IMR-90 (cell line): ENCODE results near the gene SLC12A7. TPM values are rescaled to one million over a fixed set of nuclear protein-coding genes. Genes with fewer than 3 reads are reported as not detected.

Source experiments
- ATAC-seq: fragments of 200-7000 bp; cut with Tn5 transposase; 2 replicates; pipeline ENCODE4 v1.9.1; 2020; ENCODE audit warnings: low read depth, mild to moderate bottlenecking, moderate library complexity
- BruUV-seq: library from RNA; stranded (reverse); fragments of 400-500 nt; replicated peaks from 2 replicates; lab custom pipeline; 2021; lab: Mats Ljungman, UMichigan
- CTCF ChIA-PET: fragments of 300-600 bp; formaldehyde crosslinking; extraction: SDS; loops from one replicate; lab custom pipeline; 2021; ENCODE audit warnings: antibody characterized with exemption; lab: Yijun Ruan, JAX
- POLR2A ChIA-PET: fragments of 300-600 bp; sonication (Branson Sonifier 250); formaldehyde crosslinking; loops from one replicate; lab custom pipeline; 2022; ENCODE audit warnings: antibody characterized with exemption; ENCODE audit not compliant: unreplicated experiment; lab: Charles Lee
- DNase-seq: peaks from one replicate; pipeline ENCODE4 v3.0.0; 2013
- H2AFZ ChIP-seq: replicated peaks from 2 replicates; pipeline ENCODE3; 2013; ENCODE audit warnings: low read length, mild to moderate bottlenecking; ENCODE audit not compliant: poor library complexity
- H2AK5ac ChIP-seq: 2 replicates; pipeline ENCODE4 v1.6.1; 2013; ENCODE audit warnings: low read depth, low read length, inconsistent platforms
- H2AK9ac ChIP-seq: replicated peaks from 2 replicates; pipeline ENCODE3; 2013; ENCODE audit warnings: mild to moderate bottlenecking, low read depth, low read length, moderate library complexity; ENCODE audit not compliant: poor library complexity
- H2BK120ac ChIP-seq: 2 replicates; pipeline ENCODE4 v1.6.1; 2013; ENCODE audit warnings: low read depth, low read length, inconsistent platforms
- H2BK15ac ChIP-seq: 3 replicates; pipeline ENCODE4 v1.6.1; 2013; ENCODE audit warnings: low read depth, low read length, inconsistent platforms
- H2BK20ac ChIP-seq: 2 replicates; pipeline ENCODE4 v1.6.1; 2013; ENCODE audit warnings: low read depth, mild to moderate bottlenecking, inconsistent platforms, low read length, moderate library complexity
- H2BK5ac ChIP-seq: 2 replicates; pipeline ENCODE4 v1.6.1; 2013; ENCODE audit warnings: mild to moderate bottlenecking, low read depth, low read length, inconsistent platforms; ENCODE audit not compliant: poor library complexity, severe bottlenecking
- H3K14ac ChIP-seq: replicated peaks from 2 replicates; pipeline ENCODE4 v1.6.1; 2013; ENCODE audit warnings: low read depth, low read length, inconsistent platforms
- H3K18ac ChIP-seq: 2 replicates; pipeline ENCODE4 v1.6.1; 2013; ENCODE audit warnings: low read depth, low read length, control low read depth
- H3K23ac ChIP-seq: 2 replicates; pipeline ENCODE4 v1.6.1; 2013; ENCODE audit warnings: low read depth, low read length, inconsistent platforms
- H3K27ac ChIP-seq: 2 replicates; pipeline ENCODE4 v1.5.1; 2013; ENCODE audit warnings: mild to moderate bottlenecking, control low read depth, low read length; ENCODE audit not compliant: insufficient read depth
- H3K27me3 ChIP-seq: 2 replicates; pipeline ENCODE4 v1.6.1; 2013; ENCODE audit warnings: low read length; ENCODE audit not compliant: control insufficient read depth, insufficient read depth
- H3K36me3 ChIP-seq: 2 replicates; pipeline ENCODE4 v1.6.1; 2013; ENCODE audit warnings: low read length, mixed read lengths; ENCODE audit not compliant: control insufficient read depth, insufficient read depth
- H3K4ac ChIP-seq: 2 replicates; pipeline ENCODE4 v1.6.1; 2013; ENCODE audit warnings: low read depth, low read length, inconsistent platforms
- H3K4me1 ChIP-seq: 2 replicates; pipeline ENCODE4 v1.6.1; 2013; ENCODE audit warnings: low read length, mixed read lengths; ENCODE audit not compliant: control insufficient read depth, insufficient read depth
- H3K4me2 ChIP-seq: 2 replicates; pipeline ENCODE4 v1.6.1; 2013; ENCODE audit warnings: low read depth, mild to moderate bottlenecking, control low read depth, low read length, moderate library complexity
- H3K4me3 ChIP-seq: 2 replicates; pipeline ENCODE4 v1.5.1; 2013; ENCODE audit warnings: low read depth, mild to moderate bottlenecking, control low read depth, low read length, moderate library complexity; ENCODE audit not compliant: insufficient read depth
- H3K56ac ChIP-seq: 2 replicates; pipeline ENCODE4 v1.6.1; 2013; ENCODE audit warnings: low read length, inconsistent platforms; ENCODE audit not compliant: insufficient read depth; ENCODE audit errors: extremely low read depth
- H3K79me1 ChIP-seq, 2 experiments: 2 replicates each; pipeline ENCODE4 v1.6.1; 2013; ENCODE audit warnings: low read length in 2 of 2, inconsistent platforms in 1 of 2, low read depth in 1 of 2
- H3K9ac ChIP-seq: 2 replicates; pipeline ENCODE4 v1.6.1; 2013; ENCODE audit warnings: low read depth, low read length, control low read depth
- H3K9me1 ChIP-seq: 2 replicates; pipeline ENCODE4 v1.6.1; 2013; ENCODE audit warnings: low read length, inconsistent platforms; ENCODE audit not compliant: insufficient read depth
- H3K9me3 ChIP-seq: 2 replicates; pipeline ENCODE4 v1.6.1; 2013; ENCODE audit warnings: low read length; ENCODE audit not compliant: control insufficient read depth, insufficient read depth
- H4K20me1 ChIP-seq: 2 replicates; pipeline ENCODE4 v1.6.1; 2013; ENCODE audit warnings: low read length, inconsistent platforms; ENCODE audit not compliant: insufficient read depth
- H4K5ac ChIP-seq: 2 replicates; pipeline ENCODE4 v1.6.1; 2013; ENCODE audit warnings: mild to moderate bottlenecking, low read depth, low read length, control low read depth
- H4K8ac ChIP-seq, 2 experiments: 2 replicates each; pipeline ENCODE4 v1.6.1; 2013; ENCODE audit warnings: low read depth in 2 of 2, low read length in 2 of 2, control low read depth in 1 of 2, inconsistent platforms in 1 of 2
- H4K91ac ChIP-seq: 2 replicates; pipeline ENCODE4 v1.6.1; 2013; ENCODE audit warnings: low read depth, low read length, inconsistent platforms; ENCODE audit not compliant: insufficient read depth
- BHLHE40 ChIP-seq: fragments of 150-350 bp; IDR thresholded peaks from 2 replicates; pipeline ENCODE4 v1.6.1; 2016; ENCODE audit warnings: mild to moderate bottlenecking, low read depth, low read length
- CTCF ChIP-seq: conservative IDR thresholded peaks from 2 replicates; pipeline ENCODE4 v1.5.1; 2012; ENCODE audit warnings: mild to moderate bottlenecking, low read depth, low read length, improper control_type of control experiment
- ELK1 ChIP-seq: fragments of 150-350 bp; IDR thresholded peaks from 2 replicates; pipeline ENCODE4 v1.6.1; 2016; ENCODE audit warnings: low read depth, mild to moderate bottlenecking, low read length, moderate library complexity, borderline replicate concordance
- FOS ChIP-seq: fragments of 150-350 bp; IDR thresholded peaks from 2 replicates; pipeline ENCODE4 v1.6.1; 2016; ENCODE audit warnings: low read depth, low read length
- MAFK ChIP-seq: IDR thresholded peaks from 2 replicates; pipeline ENCODE4 v1.6.1; 2012; ENCODE audit warnings: low read depth, low read length, improper control_type of control experiment
- MAZ ChIP-seq: IDR thresholded peaks from 2 replicates; pipeline ENCODE4 v1.6.1; 2012; ENCODE audit warnings: low read depth, mild to moderate bottlenecking, low read length, improper control_type of control experiment, moderate library complexity, borderline replicate concordance
- MXI1 ChIP-seq: IDR thresholded peaks from 2 replicates; pipeline ENCODE4 v1.6.1; 2012; ENCODE audit warnings: low read depth, mild to moderate bottlenecking, low read length, moderate library complexity, borderline replicate concordance
- NFE2L2 ChIP-seq: fragments of 150-350 bp; IDR thresholded peaks from 2 replicates; pipeline ENCODE4 v1.6.1; 2016; ENCODE audit warnings: low read depth, mild to moderate bottlenecking, low read length
- POLR2A ChIP-seq: IDR thresholded peaks from 2 replicates; pipeline ENCODE4 v1.6.1; 2012; ENCODE audit warnings: mild to moderate bottlenecking, low read depth, low read length
- RAD21 ChIP-seq: IDR thresholded peaks from 2 replicates; pipeline ENCODE4 v1.6.1; 2012; ENCODE audit warnings: low read length, improper control_type of control experiment
- RCOR1 ChIP-seq: IDR thresholded peaks from 2 replicates; pipeline ENCODE4 v1.6.1; 2012; ENCODE audit warnings: mild to moderate bottlenecking, low read length, improper control_type of control experiment; ENCODE audit not compliant: insufficient replicate concordance
- SMC3 ChIP-seq: fragments of 150-350 bp; IDR thresholded peaks from 2 replicates; pipeline ENCODE4 v1.6.1; 2016; ENCODE audit warnings: low read depth, mild to moderate bottlenecking, antibody characterized with exemption, low read length, moderate library complexity
- WGBS, 2 experiments: methylation state at CpG; one replicate each; pipeline versions ENCODE4 v1.1.5 to v1.1.7; 2013; ENCODE audit warnings: missing lambda C conversion rate in 2 of 2; ENCODE audit not compliant: insufficient read length in 1 of 2; ENCODE audit errors: extremely low coverage in 2 of 2; 5-methylcytosine and 5-hydroxymethylcytosine counted together
- dilution Hi-C: fragments of 300-500 bp; cut with HindIII; formaldehyde crosslinking; loops from one replicate; pipeline ENCODE4 v1.14.3; 2018; ENCODE audit warnings: low sequenced_read_pairs; ENCODE audit not compliant: unreplicated experiment
- in situ Hi-C: fragments of 300-500 bp; cut with MboI; formaldehyde crosslinking; loops from 3 replicates; pipeline ENCODE4 v1.14.3; 2019; ENCODE audit warnings: low sequenced_read_pairs, inconsistent platforms, mixed read lengths
- intact Hi-C: fragments of 100-400 bp; cut with micrococcal nuclease; formaldehyde crosslinking; loops from 2 replicates; pipeline ENCODE4 v1.10.0; 2022
- polyA plus RNA-seq, 3 experiments: library from polyadenylated mRNA; depleted of rRNA; stranded (reverse); fragments of >200 nt; gene quantifications; 2 replicates each; pipeline ENCODE4 v1.2.3, GENCODE V29; 2012; ENCODE audit warnings: low replicate concordance in 1 of 3
- total RNA-seq: library from RNA; depleted of rRNA; stranded (reverse); fragments of >200 nt; gene quantifications from 2 replicates; pipeline ENCODE4 v1.2.3, GENCODE V29; 2012

Gene SLC12A7
- total and polyA plus RNA-seq, 2 of the 4 experiments (the other 2 are of a cell fraction), result 3.0 to 6.1 TPM

- Histone ChIP-seq H3K4me2 (no peak overlapping the region), H3K23ac (no peak overlapping the region), H4K8ac (no peak overlapping the region), H2AFZ (no peak overlapping the region), H4K91ac (no peak overlapping the region), H2AK5ac (no peak overlapping the region), H2BK120ac (no peak overlapping the region), H3K4me1 (no peaks in the 10 kb centered on the region), H2BK15ac (no peak overlapping the region), H3K79me1 (no peaks in the 10 kb centered on the region), H3K9me1 (no peaks in the 10 kb centered on the region), H4K5ac (no peak overlapping the region), H2BK20ac (no peak overlapping the region), H3K56ac (no peak overlapping the region), H3K18ac (no peak overlapping the region), H3K4ac (no peak overlapping the region), H2BK5ac (no peak overlapping the region), H3K27ac (no peak overlapping the region), H3K14ac (no peak overlapping the region), H3K36me3 (peaks cover 20% of the 10 kb centered on the region), H3K9me3 (no peaks in the 10 kb centered on the region), H3K4me3 (no peak overlapping the region), H3K27me3 (no peaks in the 10 kb centered on the region), H2AK9ac (no peak overlapping the region), H4K20me1 (no peaks in the 10 kb centered on the region), H3K9ac (no peak overlapping the region)
- ChIA-PET POLR2A (no interaction called here), CTCF (no interaction called here)
- intact Hi-C loops, result no loop called here
- WGBS, 2 experiments, result 95% methylated on average over 15 of the region's 29 CpGs; no CpG with 5 or more reads in 1 of the 2 experiments
- no TSS peak for BruUV-seq
- DNase-seq (no peak), ATAC-seq (no peak)
- in situ Hi-C loops, result no loop called here
- TF ChIP-seq FOS, result no peak
- TF ChIP-seq BHLHE40, result no peak
- no peak for TF ChIP-seq SMC3
- no peak for TF ChIP-seq CTCF
- TF ChIP-seq POLR2A, result no peak
- TF ChIP-seq NFE2L2, result no peak
- no peak for TF ChIP-seq RCOR1
- TF ChIP-seq MAFK, result no peak
- TF ChIP-seq RAD21, result no peak
- no peak for TF ChIP-seq ELK1
- TF ChIP-seq MAZ, result no peak
- TF ChIP-seq MXI1, result no peak
- dilution Hi-C loops, result no loop called here
Measured at GRCh38 chr5:1052641-1053390, 59.0 kb downstream of the SLC12A7 start.
